Stimulated activated CD4-positive, alpha-beta T cell treated with anti-CD3 and anti-CD28 coated beads, TNF-alpha, amount 100 ng/mL, for 24 hours (primary cell): Measurements from ENCODE around the gene GOLGA8B.
"Not testable (repeated sequence)": the region's sequence is repeated elsewhere in the genome, so short reads cannot be mapped to it uniquely, and the experiment has no call there.

Experiments
- DNase-seq, 3 experiments: peaks; one replicate each; pipeline ENCODE4 v3.0.0-alpha.2; 2020; ENCODE audit warnings: low read depth in 3 of 3

The GOLGA8B gene

DNA sequence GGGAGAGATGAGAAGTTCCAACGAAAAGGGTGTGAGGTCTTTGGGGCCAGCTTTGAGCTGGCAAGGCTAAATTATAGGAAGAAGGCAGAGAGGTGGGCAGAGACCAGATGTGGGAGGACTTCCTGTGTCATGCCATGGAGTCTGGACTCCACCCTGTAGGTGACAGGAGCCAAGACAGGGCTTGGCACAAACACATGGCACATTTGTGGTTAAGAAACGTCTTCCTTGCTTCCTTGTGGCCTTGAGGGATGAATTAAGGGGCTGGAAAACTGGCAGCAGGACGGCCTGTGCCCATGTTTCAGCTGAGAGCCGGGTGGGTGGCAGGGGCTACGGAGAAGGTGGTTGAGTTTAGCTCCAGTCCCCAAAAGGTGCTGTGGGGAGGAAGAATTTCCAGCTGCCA, 18.7 kb downstream of the GOLGA8B start:
- DNase-seq: not testable (repeated sequence)

DNA sequence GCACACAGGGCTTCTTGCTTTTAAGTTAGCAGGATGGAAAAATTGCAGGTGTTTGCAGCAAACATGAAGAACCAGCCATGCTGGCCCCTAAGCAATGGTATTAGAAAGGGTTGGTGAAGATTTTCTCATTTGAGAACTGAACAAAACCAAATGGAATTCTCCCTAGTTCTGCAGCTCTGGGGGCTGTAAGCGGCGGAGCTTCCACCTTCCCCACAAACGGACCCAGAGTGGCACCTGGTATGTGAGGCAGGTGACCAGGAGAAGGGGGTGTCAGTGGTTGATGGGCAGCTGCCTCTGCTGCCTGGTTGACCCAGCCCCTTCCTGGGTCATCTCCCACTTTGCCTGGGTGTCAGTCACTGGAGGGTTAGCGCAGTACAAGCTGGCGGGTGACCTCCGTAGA, 22.6 kb downstream of the GOLGA8B start:
- DNase-seq: not testable (repeated sequence)

DNA sequence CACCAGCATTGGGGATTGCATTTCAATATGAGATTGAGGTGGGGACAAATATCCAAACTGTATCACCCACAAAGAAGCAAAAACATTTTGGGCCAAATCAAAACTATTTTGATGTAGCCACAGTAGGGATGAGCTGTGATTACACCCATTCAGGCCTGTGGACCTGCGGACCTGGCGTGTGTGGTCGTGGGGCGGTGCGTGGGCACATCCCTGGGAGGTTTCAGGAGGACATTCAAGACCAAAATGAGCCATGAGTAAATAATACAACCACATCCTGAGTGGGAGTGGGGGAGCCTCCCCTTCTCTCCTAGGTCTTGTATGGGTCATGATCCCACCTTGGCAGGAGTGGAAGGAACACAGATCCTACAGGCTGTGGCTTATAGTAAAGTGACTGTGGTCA, 23.7 kb downstream of the GOLGA8B start:
- not testable (repeated sequence) for DNase-seq

DNA sequence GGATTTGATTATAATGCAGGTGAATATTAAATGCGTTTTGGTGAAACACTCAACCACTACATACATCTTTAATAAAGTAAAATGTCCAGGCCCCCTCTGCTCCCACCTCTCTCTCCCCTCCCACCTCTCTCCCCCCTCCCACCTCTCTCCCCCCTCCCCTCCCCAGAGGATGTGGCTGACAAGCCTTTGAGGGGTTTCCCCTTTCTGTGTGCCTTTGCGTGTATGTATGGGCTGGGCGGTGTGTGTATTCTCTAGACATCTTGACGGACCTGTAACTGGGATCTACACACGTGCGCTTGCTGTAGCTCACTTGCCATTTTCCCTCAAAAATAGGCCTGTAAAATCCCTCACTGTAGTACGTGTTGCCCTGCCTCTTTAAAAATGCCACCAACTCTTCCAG, 28.3 kb downstream of the GOLGA8B start:
- not testable (repeated sequence) for DNase-seq

DNA sequence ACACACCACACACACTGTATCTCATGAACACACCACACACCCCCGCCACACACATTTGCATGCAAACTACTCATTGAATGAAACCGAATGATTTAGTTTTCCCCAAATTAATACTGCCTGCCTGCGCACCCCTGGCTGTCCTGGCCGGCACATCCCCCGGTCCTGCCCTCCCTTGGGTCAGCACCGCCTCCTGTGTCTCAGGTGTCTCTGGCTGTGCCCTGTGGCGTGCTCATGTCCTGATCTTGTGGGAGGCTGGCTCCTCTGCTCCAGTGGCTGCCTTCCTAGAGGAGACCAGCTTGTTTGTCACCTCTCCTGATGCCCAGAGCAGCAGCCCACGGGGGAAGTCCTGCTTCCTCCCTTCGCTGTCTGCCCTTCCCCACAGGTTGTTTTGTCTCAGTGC, 28.7 kb downstream of the GOLGA8B start:
- not testable (repeated sequence) for DNase-seq

DNA sequence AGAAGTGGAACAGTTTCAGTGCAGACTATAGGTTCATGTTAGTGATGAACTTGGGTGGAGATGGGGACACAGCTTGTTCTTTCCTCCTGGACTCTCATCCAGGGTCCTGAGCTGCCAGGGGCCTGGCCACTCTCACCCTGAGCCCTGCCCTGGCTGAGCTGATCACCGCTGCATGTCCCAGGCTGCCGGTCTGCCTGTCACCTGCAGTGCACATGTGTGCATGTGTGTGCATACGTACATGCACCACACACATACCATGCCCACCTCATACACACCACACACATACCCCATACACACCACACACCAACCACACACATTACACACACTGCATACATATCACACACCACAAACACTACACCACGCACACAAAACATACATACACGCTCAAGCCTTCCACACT, 29.3 kb downstream of the GOLGA8B start:
- DNase-seq: not testable (repeated sequence)

DNA sequence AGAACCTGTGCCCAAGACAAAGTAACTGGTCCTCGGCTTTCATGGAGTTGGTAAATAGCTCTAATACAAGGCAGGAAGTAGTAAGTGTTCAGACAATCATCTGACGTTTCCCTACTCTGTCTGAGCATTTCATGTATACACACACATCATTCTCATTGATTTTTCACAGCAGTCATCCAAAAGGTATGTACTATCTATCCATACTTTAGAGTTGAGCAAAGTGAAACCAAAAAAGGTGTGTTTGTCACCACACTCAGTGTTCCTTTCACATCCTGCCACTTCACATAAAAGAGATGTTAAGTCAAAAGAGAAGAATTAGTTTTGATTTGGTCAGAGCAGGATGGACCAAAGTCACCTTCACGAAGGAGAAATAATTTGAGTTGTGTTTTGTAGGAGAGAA, 33.3 kb downstream of the GOLGA8B start:
- DNase-seq: not testable (repeated sequence)

DNA sequence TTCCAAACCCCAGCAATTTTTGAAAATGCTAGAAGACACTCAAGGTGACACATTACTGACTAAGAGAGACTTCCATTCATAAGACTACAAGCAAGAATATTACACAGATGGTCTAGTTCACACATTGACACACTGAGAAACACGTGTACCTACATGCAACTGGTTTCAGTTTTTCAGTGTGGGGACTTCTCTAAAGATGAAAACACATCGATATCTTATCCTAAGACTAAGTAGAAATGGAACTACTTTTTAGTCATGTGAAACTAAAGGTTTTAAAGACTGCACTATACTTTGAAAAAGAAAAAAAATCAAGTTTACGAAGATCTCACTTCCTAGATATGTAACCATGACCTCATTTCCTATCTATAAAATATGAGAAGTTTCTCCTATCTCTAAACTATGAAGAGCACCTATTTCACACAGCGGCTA, 34.1 kb downstream of the GOLGA8B start:
- DNase-seq: not testable (repeated sequence)

DNA sequence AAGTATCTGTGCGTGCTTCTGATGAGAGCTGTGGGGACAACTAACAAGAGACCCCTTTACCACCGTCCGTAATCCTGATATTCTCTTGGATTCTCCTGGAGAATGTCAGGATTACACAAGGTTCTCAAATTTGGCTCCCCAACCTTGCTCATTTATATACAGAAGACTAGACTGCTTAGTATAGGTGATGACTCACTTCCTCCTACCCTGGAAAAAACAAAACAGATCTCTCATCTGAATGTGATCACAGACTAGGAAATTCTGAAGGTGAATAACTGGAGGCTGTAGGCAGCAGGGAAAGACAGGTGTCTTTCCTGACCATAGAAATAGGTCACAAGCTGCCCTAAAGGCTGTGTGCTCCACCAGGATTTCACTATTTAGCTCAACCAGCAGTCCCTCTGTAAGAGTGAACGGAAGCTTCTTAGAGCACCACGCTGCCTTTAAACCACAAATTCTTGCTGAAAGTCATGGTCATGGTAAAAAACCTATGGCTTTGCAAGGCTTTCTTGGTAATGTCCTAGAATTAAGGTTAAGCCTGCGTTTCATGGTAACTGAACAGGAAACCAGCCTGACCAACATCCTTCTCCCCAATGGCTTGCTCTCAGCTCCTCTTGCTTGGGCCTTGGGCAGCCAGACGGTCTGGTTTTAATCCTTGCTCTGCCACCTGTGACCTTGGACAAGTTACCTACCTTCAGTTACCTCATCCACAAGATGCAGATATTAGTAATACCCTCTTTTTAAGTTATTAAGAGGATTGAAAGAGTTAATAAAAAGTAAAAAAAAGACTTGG, 39.4 kb downstream of the GOLGA8B start:
- not testable (repeated sequence) for DNase-seq

DNA sequence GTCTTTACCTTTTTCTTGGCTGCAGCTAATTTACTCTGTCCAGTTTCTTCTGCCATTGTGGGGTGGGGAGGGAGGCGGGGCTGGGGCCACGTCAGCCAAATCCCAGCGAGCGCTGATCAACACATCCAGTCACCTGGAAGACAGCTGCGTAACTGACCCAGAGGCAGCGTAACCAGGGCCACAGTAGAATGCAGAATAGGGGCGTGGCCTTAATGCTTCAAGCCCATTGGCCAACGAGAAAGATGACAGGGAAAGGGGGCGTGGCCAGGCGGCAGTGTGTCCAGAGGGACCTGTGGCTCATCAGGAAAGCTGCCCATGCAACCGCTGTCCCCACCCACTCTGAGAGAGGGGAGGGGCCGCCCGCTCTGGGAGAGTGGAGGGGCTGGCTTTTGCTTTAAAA, 47.6 kb downstream of the GOLGA8B start:
- not testable (repeated sequence) for DNase-seq
